Measurements from ENCODE around the gene WDR91.

The WDR91 gene

GRCh38 chr7:135204341-135204749, 7.0 kb downstream of the WDR91 start:
- H3K27ac ChIP-seq: peak overlapping the region in 1 of 21 experiments; percentile 16
- no peak overlapping the region for H3K4me3 ChIP-seq

DNA sequence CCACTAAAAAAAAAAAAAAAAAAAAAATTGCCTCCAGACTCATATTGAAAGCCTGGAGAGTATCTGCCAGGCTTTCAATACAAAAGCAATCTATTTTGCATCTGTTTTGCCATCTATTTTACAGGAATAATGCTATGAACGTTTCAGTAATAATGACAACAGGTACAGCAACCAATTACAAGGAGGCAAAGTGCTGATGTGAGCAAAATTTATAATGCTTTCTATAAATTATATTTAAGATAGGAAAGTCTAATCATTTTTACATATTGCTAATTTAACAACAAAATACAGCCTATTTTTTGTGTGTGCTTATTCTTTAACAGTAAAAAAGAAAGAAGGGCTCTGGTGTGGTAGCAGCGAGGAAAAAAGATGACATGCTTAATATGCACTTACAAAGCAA, 10.0 kb downstream of the WDR91 start:
- Histone ChIP-seq H3K27ac (no peak overlapping the region), H3K4me3 (no peak overlapping the region)

DNA sequence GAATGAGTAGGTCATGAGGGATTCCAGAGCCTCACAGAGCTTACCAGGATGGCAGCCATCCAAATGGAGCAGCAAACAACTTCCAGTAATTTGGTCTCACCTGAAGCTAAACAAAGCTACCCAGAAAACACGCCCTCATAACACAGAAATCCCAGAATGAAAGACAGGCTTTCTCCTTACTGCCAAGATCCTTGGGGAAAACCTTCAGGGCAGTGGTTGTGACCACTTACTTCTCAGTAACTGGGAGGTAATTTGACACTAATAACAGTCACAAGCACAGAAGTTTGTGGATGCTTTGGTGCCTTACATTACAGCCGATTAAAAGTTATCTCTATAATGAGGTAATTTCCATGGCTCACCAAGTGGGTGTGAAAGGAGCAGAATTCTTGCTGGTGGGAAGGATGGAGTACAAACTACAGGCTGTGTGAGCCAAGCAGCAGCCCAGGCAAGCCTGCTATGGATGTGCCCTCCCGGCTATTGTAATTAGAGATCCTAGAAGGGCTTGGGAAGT, 10.4 kb downstream of the WDR91 start:
- Histone ChIP-seq H3K4me3 (no peak overlapping the region), H3K27ac (no peak overlapping the region)

GRCh38 chr7:135199439-135199838, 11.9 kb downstream of the WDR91 start:
- Histone ChIP-seq H3K4me3 (no peak overlapping the region), H3K27ac (no peak overlapping the region)

DNA sequence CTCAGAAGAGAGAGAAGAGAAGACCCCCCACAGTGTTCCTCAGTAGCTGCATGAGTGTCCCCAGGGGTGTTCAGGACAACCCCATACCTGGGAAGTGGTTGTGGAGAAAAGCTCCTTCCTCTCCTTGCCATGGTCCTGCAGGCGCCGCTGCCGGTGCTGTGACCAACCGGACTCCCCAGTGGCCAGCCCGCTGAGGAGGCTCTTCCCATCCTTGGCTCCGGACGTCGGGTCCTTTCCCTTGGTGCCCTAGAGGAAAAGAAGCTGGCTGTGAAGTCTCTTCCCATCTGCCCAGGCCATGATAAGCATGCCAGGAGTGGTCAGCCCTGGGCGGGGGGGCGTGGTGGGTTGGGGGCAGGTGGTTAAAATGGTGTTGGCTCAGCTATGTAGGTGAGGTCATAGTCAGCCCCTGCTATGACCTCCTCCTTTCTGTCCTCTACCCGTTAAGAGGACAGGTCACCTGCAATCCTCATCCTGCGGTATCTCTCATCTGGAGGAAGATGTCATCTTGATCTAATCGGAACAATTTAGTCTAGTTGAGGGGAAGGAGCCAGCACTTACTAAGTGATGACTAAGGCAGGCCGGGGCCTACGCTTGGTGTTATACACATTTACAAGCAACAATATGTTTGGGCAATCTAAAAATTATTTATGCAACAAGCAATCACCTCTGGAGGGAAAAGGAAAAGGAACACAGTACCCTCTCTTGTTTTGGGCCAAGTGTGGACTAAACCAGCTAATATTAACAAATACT, 13.2 kb downstream of the WDR91 start:
- no peak overlapping the region for H3K27ac ChIP-seq
- H3K4me3 ChIP-seq: no peak overlapping the region

DNA sequence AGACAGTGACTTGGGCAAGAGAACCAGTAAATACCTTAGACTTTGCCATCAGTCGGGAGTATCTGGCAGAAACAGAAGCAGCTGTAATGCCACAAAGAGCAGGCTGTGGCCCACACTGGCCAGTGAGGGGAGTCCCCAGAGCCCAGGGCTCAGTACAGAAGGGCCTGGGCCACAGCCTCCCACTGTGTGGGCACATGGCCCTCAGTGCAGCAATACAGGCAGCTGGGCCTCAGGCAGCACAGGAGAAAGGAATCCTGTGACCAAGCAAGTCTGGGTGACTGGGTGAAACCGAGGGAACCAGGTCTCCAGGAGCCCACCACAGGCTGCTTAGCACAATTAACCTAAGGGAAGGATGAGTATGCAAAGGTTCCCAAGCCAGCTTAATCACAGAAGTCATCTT, 14.0 kb downstream of the WDR91 start:
- no peak overlapping the region for H3K27ac ChIP-seq
- H3K4me3 ChIP-seq: no peak overlapping the region

DNA sequence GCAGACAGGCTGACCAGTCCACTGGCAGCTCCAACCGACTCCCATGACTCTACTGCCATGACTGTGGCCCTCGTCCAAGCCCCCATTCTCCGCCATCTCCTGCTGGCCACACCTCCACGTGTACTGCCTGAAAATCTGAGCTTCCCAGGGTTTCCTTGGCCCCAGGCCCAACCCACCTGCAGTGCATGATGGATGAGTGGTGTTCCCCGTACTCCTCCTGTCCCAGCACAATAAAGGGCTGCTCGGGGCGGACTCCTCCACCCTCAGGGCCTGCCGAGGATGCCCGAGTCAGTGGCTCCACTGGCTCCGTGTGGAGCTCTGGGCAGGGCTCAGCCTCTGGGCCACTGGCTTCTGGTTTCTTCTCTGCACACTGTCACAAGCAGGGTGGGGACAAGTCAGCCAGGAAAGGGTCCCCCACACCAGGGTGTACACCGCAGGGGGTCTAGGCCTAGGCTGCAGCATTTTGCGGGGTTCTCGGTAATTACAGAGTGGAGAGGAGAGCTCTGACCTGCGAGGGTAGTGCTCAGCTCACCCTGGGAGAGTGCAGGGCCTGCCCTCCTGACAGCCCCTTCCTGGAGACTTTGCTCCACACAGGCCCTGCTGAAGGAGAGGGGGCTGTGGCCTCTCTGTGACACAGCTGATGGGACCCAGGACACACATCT, 15.2 kb downstream of the WDR91 start:
- H3K27ac ChIP-seq: no peak overlapping the region
- H3K4me3 ChIP-seq: no peak overlapping the region

- H3K4me3 ChIP-seq: no peak overlapping the region
- peak overlapping the region in 2 of 21 experiments; percentile 26 to 49 for H3K27ac ChIP-seq
Observed at GRCh38 chr7:135195156-135195555, 16.2 kb downstream of the WDR91 start.

DNA sequence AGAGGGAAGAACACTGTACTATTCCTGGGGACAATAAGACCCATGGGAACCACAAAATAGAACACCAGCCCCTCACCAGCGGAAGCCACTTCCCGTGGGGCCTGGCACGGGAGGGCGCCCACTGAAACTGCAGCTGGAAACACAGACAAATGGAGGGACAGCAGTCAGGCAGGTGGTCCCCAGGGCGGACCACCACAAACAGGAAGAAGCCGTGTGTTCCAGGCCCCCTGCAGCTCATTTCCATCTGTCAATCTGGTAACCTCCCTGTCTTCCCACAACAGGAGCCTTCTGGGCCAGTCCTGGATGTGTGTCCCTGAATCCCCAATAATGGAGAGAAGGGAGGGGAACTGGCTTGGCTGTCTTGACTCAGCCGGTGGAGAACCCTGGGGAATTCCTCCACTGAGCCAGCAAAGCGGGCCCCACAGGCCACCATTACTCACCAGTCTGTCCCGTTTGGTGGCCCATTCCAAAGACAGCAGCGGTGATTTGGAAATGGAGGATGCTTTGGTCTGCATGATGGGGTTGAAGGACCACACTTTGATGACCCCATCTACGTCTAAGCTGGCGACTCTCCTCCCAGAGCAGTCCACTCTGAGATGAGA, 16.7 kb downstream of the WDR91 start:
- Histone ChIP-seq H3K27ac (peak overlapping the region in 4 of 21 experiments; percentile 26 to 77 (median 43)), H3K4me3 (no peak overlapping the region)

DNA sequence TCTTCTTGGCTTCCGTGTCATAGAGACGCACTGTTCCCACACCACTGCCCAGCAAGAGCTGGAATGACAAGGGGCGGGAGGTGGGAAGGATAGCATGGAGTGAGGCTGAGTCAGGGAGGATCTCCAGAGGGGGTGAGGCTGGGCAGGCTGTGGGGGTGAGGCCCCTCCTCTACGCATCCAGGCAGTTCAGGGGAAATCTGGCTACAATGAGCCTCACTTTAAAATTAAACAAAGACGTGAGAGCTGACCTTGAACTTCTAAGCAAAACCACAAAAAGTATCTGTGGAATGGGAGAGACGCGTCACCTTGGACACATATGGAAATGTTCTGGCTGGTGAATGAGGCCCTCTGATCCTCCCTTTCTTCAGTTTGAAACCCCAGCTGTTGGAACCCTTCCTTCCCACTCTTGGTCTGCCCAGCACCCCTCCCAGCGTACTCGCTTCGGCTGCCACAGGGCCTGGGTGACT, 17.7 kb downstream of the WDR91 start:
- H3K4me3 ChIP-seq: no peak overlapping the region
- peak overlapping the region in 7 of 21 experiments; percentile 8 to 77 (median 38) for H3K27ac ChIP-seq

GRCh38 chr7:135192914-135193536, 18.3 kb downstream of the WDR91 start:
- no peak overlapping the region for H3K4me3 ChIP-seq
- peak overlapping the region in 6 of 21 experiments; percentile 5 to 77 (median 42) for H3K27ac ChIP-seq

GRCh38 chr7:135190703-135191102, 20.6 kb downstream of the WDR91 start:
- H3K27ac ChIP-seq: peak overlapping the region in 2 of 21 experiments; percentile 1 to 62
- H3K4me3 ChIP-seq: no peak overlapping the region

- H3K4me3 ChIP-seq: no peak overlapping the region
- peak overlapping the region in 7 of 21 experiments; percentile 6 to 58 (median 27) for H3K27ac ChIP-seq
Observed at GRCh38 chr7:135189961-135190360, 21.4 kb downstream of the WDR91 start.

- Histone ChIP-seq H3K27ac (peak overlapping the region in 2 of 21 experiments; percentile 16 to 27), H3K4me3 (no peak overlapping the region)
Observed at GRCh38 chr7:135189221-135189662, 22.1 kb downstream of the WDR91 start.

DNA sequence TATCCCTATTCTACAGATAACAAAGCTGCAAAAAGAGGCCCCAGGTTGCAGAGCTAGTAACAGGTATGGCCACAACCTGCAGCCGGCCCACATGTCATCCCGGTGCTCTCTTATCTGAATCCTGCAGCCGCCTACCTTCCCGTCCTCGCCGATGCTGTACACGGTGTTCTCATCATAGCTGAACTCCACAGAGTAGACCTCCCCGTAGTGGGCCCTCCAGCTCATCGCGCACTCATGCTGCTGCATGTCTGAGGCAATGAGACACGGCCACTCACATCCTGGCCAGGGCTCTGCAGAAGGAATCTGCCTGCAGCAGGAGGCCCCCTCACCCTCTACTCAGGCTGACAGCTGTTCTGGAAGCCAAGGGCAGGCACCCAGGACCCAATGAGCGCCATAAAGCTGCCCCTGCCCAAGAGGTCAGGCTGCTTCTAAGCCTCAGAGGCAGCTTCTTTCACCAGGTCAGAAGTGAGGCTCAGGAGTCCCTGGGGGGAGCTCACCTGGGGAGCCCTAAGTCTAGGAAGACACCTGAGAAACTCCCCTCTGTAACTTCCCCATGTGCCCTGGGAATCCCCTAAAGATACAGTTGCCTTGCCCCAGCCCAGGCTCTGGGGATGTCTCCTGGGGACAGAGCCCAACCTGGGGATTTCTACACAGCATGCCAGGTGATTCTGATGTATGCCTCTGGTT, 22.9 kb downstream of the WDR91 start:
- peak overlapping the region in 1 of 21 experiments; percentile 16 for H3K27ac ChIP-seq
- H3K4me3 ChIP-seq: no peak overlapping the region

- Histone ChIP-seq H3K27ac (no peak overlapping the region), H3K4me3 (no peak overlapping the region)
Observed at GRCh38 chr7:135186841-135187253, 24.5 kb downstream of the WDR91 start.

GRCh38 chr7:135186261-135186540, 25.1 kb downstream of the WDR91 start:
- no peak overlapping the region for H3K27ac ChIP-seq
- H3K4me3 ChIP-seq: no peak overlapping the region

- Histone ChIP-seq H3K4me3 (no peak overlapping the region), H3K27ac (no peak overlapping the region)
Observed at GRCh38 chr7:135185471-135186260, 25.7 kb downstream of the WDR91 start.

Data from skin epidermis (tissue), 12 donors.